Measurements from ENCODE around the gene PIGK.
A peak's percentile ranks its signal among the peaks of the same experiment; 100 is the strongest.

The PIGK gene

GRCh38 chr1:77089756-77090155, 129.5 kb downstream of the PIGK start:
- no peak for DNase-seq

- no peak for DNase-seq
Observed at GRCh38 chr1:77085109-77085508, 134.1 kb downstream of the PIGK start.

- no peak for DNase-seq
Observed at GRCh38 chr1:77084457-77084856, 134.8 kb downstream of the PIGK start.

GRCh38 chr1:77081834-77082233, 137.4 kb downstream of the PIGK start:
- DNase-seq, result no peak

GRCh38 chr1:77076759-77077158, 142.5 kb downstream of the PIGK start:
- no peak for DNase-seq

- DNase-seq, result no peak
Observed at GRCh38 chr1:77068013-77068412, 151.2 kb downstream of the PIGK start.

- DNase-seq, result no peak
Observed at GRCh38 chr1:77065693-77066342, 153.4 kb downstream of the PIGK start.

GRCh38 chr1:77064246-77064645, 155.0 kb downstream of the PIGK start:
- DNase-seq, result no peak

GRCh38 chr1:77063118-77063517, 156.1 kb downstream of the PIGK start:
- DNase-seq, result no peak

GRCh38 chr1:77061162-77061561, 158.1 kb downstream of the PIGK start:
- DNase-seq, result no peak

- DNase-seq, result no peak
Observed at GRCh38 chr1:77060000-77060399, 159.2 kb downstream of the PIGK start.

- no peak for DNase-seq
Observed at GRCh38 chr1:77057994-77058585, 161.1 kb downstream of the PIGK start.

- no peak for DNase-seq
Observed at GRCh38 chr1:77056525-77056924, 162.7 kb downstream of the PIGK start.

- no peak for DNase-seq
Observed at GRCh38 chr1:77051425-77051824, 167.8 kb downstream of the PIGK start.

- DNase-seq, result no peak
Observed at GRCh38 chr1:77048615-77049005, 170.6 kb downstream of the PIGK start.

- no peak for DNase-seq
Observed at GRCh38 chr1:77047978-77048614, 171.1 kb downstream of the PIGK start.

GRCh38 chr1:77047575-77047974, 171.7 kb downstream of the PIGK start:
- no peak for DNase-seq

- DNase-seq, result peak; percentile 29
Observed at GRCh38 chr1:77044133-77044849, 174.9 kb downstream of the PIGK start.

GRCh38 chr1:77040826-77041225, 178.4 kb downstream of the PIGK start:
- no peak for DNase-seq

- no peak for DNase-seq
Observed at GRCh38 chr1:77039739-77040138, 179.5 kb downstream of the PIGK start.

GRCh38 chr1:77039111-77039510, 180.1 kb downstream of the PIGK start:
- no peak for DNase-seq

Data from stimulated activated CD8-positive, alpha-beta memory T cell treated with anti-CD3 and anti-CD28 coated beads, Interleukin-4, amount 100 ng/mL, for 48 hours (primary cell).